ENCODE measurements around the gene KDM6A.
"Not testable (repeated sequence)": the region's sequence is repeated elsewhere in the genome, so short reads cannot be mapped to it uniquely, and the experiment has no call there.

KDM6A gene

DNA sequence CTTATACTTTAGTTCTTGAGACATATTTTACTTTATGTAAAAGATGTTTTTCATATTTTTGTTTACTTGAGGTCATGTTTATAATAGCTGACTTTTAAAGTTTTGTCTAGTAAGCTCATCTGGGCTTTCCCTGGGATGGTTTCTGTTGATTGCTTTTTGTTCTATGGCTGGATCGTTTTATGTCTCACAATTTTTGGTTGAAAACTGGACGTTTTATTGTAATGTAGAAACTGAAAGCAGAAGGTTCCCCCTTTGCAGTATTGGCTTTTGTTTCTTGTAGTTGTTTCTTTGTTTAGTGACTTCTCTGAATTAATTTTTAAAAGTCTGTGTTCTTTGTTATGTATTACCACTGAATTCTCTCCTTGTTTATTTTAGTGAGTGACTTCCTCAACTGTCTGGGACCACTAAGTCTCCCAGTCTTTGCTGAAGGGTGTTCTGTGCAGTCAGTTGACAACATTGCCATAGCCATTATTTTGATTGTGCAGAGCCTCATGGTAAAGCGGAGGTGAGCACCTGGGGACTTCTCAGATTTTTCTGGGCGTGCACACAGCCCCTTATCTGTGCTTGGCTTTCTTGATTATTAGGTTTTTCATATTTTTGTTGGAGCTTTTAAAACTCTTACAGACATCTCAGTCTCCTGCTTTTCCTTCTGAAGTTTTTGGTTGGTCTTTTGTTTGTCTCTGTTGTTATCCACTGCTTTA lies 31.0 kb downstream of the KDM6A start:
- peak overlapping the region; percentile 7 for H3K4me3 Mint-ChIP-seq
- peak overlapping the region; percentile 57 for H3K27ac Mint-ChIP-seq
- peaks cover 14% of the 10 kb centered on the region for H3K36me3 Mint-ChIP-seq (ENCODE audit: low read depth)
- H3K9me3 Mint-ChIP-seq, result peaks cover 5% of the 10 kb centered on the region
- H3K27me3 Mint-ChIP-seq, result no peaks in the 10 kb centered on the region
- peaks cover 74% of the 10 kb centered on the region for H3K4me1 Mint-ChIP-seq (ENCODE audit: low read depth)

DNA sequence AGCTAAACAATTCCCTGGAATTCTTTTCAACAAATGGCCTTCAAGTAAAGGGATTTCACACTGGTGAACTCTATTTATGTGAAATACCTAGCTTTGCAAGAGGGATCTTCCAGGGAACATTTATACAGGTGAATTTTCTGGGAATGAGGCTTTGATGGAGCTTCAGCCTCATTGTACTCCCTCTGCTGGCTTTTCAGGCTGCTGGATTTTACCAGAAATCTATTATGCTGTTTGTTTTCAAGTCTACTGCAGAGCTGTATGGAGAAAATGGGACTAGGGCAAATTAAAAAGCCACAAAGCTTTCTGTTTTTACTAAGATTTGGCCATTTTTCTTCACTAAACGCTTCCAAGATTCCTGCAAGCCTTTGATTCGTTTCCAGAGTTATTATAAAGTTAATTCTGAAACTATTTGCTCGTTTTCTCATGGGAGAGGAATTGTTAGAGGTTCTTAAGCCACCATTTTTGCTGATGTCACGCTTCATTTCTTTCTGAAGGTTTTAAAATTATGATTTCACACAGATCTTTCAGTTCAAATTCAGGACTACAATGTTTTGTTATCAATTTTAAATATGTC lies 31.6 kb downstream of the KDM6A start:
- peaks cover 5% of the 10 kb centered on the region for H3K9me3 Mint-ChIP-seq
- peaks cover 71% of the 10 kb centered on the region for H3K4me1 Mint-ChIP-seq (ENCODE audit: low read depth)
- H3K4me3 Mint-ChIP-seq, result no peak overlapping the region
- no peak overlapping the region for H3K27ac Mint-ChIP-seq
- H3K27me3 Mint-ChIP-seq, result no peaks in the 10 kb centered on the region
- H3K36me3 Mint-ChIP-seq (ENCODE audit: low read depth), result peaks cover 14% of the 10 kb centered on the region

DNA sequence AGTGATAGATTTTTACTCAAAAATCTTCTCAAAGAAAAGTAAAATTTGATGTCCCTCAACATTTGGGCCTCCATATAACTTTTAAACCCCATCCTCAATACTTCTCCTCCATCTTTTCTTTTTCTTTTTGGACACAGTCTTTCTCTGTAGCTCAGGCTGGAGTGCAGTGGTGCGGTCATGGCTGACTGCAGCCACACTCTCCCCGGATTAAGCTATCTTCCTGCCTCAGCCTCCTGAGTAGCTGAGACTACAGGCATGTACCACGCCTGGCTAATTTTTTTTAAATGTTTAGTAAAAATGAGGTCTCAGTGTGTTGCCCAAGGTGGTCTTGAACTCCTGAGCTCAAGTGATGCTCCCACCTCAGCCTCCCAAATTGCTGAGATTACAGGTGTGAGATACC lies 33.1 kb downstream of the KDM6A start:
- H3K4me3 Mint-ChIP-seq, result peak overlapping the region; percentile 54
- H3K27ac Mint-ChIP-seq, result no peak overlapping the region
- H3K4me1 Mint-ChIP-seq (ENCODE audit: low read depth), result peaks cover 65% of the 10 kb centered on the region
- H3K9me3 Mint-ChIP-seq, result peaks cover 5% of the 10 kb centered on the region
- no peaks in the 10 kb centered on the region for H3K27me3 Mint-ChIP-seq
- peaks cover 14% of the 10 kb centered on the region for H3K36me3 Mint-ChIP-seq (ENCODE audit: low read depth)

DNA sequence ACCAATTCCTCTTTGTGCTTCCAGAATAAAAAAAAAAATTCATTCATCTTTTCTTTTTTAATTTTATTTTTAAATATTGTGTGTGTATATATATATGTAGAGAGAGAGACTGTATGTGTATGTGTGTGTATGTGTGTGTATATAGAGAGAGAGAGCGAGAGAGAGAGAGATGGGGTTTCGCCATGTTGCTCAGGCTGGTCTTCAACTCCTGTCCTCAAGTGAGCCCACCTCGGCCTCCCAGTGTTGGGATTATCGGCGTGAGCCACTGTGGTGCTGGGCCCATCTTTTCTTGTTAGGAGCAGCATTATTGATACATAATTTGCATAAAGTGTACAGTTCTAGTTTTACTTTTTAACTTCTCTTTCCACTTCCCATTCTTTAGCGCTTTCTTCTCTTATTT lies 33.6 kb downstream of the KDM6A start:
- Mint-ChIP-seq H3K4me3 (no peak overlapping the region), H3K4me1 (ENCODE audit: low read depth) (peaks cover 65% of the 10 kb centered on the region)

DNA sequence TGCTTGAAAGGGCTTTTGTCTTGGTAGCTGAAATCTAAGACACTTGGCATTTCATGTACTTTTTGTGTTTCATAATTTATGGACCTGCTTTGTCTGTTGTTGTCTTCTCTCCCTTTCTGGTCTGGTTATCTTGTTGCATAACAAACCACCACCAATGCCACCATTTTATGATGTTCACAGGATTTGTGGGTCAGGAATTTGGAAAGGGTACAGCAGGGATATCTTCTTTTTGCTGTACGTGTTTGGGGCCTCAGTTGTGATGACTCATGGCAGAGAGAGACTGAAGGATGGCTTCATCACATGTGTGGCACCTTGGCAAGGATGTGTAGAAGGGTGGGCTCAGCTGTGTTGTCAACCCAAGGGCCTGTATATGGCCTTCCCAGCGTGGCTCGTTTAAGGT lies 35.2 kb downstream of the KDM6A start:
- Mint-ChIP-seq H3K4me1 (ENCODE audit: low read depth) (peaks cover 57% of the 10 kb centered on the region), H3K4me3 (no peak overlapping the region), H3K27me3 (no peaks in the 10 kb centered on the region), H3K9me3 (peaks cover 3% of the 10 kb centered on the region), H3K36me3 (ENCODE audit: low read depth) (peaks cover 11% of the 10 kb centered on the region), H3K27ac (peak overlapping the region; percentile 51)

More for the DNA sequence above, 33.6 kb downstream of the KDM6A start:
- Mint-ChIP-seq H3K27ac (peak overlapping the region; percentile 58), H3K36me3 (ENCODE audit: low read depth) (peaks cover 14% of the 10 kb centered on the region), H3K9me3 (peaks cover 5% of the 10 kb centered on the region), H3K27me3 (no peaks in the 10 kb centered on the region)

DNA sequence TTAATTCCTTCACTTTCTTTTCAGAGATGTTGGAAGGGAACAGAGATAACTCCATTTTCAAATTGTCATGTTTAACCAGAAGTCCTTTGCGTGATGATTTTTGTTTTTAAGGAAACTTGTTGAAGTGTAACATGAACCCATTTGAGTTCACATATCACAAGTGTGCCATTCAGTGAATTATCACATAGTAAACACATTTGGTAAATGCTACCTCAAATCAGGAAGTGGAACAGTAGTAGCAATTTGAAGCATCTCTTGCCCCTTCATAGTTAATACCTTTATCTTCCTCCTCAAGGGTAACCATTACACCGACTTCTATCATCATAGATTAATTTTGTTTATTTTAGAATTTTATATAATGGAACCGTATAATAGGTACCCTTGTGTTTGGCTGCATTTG lies 35.8 kb downstream of the KDM6A start:
- Mint-ChIP-seq H3K27ac (no peak overlapping the region), H3K36me3 (ENCODE audit: low read depth) (peaks cover 5% of the 10 kb centered on the region)

DNA sequence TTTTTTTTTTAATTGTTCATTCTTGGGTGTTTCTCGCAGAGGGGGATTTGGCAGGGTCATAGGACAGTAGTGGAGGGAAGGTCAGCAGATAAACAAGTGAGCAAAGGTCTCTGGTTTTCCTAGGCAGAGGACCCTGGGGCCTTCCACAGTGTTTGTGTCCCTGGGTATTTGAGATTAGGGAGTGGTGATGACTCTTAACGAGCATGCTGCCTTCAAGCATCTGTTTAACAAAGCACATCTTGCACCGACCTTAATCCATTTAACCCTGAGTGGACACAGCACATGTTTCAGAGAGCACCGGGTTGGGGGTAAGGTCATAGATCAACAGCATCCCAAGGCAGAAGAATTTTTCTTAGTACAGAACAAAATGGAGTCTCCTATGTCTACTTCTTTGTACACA lies 37.5 kb downstream of the KDM6A start:
- not testable (repeated sequence) for H3K4me3 Mint-ChIP-seq; H3K27ac Mint-ChIP-seq; H3K27me3 Mint-ChIP-seq; H3K9me3 Mint-ChIP-seq; H3K36me3 Mint-ChIP-seq (ENCODE audit: low read depth)
- H3K4me1 Mint-ChIP-seq (ENCODE audit: low read depth), result peaks cover 56% of the 10 kb centered on the region

More for the DNA sequence above, 35.8 kb downstream of the KDM6A start:
- Mint-ChIP-seq H3K4me3 (no peak overlapping the region), H3K4me1 (ENCODE audit: low read depth) (peaks cover 56% of the 10 kb centered on the region), H3K9me3 (no peaks in the 10 kb centered on the region), H3K27me3 (no peaks in the 10 kb centered on the region)

DNA sequence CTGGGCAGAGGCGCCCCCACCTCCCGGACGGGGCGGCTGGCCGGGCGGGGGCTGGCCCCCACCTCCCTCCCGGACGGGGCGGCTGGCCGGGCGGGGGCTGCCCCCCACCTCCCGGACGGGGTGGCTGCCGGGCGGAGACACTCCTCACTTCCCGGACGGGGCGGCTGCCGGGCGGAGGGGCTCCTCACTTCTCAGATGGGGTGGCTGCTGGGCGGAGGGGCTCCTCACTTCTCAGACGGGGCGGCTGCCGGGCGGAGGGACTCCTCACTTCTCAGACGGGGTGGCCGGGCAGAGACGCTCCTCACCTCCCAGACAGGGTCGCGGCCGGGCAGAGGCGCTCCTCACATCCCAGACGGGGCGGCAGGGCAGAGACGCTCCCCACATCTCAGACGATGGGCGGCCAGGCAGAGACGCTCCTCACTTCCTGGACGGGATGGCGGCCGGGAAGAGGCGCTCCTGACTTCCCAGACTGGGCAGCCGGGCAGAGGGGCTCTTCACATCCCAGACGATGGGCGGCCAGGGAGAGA lies 38.1 kb downstream of the KDM6A start:
- not testable (repeated sequence) for H3K4me3 Mint-ChIP-seq; H3K27me3 Mint-ChIP-seq; H3K9me3 Mint-ChIP-seq; H3K36me3 Mint-ChIP-seq (ENCODE audit: low read depth); H3K27ac Mint-ChIP-seq
- peaks cover 55% of the 10 kb centered on the region for H3K4me1 Mint-ChIP-seq (ENCODE audit: low read depth)

DNA sequence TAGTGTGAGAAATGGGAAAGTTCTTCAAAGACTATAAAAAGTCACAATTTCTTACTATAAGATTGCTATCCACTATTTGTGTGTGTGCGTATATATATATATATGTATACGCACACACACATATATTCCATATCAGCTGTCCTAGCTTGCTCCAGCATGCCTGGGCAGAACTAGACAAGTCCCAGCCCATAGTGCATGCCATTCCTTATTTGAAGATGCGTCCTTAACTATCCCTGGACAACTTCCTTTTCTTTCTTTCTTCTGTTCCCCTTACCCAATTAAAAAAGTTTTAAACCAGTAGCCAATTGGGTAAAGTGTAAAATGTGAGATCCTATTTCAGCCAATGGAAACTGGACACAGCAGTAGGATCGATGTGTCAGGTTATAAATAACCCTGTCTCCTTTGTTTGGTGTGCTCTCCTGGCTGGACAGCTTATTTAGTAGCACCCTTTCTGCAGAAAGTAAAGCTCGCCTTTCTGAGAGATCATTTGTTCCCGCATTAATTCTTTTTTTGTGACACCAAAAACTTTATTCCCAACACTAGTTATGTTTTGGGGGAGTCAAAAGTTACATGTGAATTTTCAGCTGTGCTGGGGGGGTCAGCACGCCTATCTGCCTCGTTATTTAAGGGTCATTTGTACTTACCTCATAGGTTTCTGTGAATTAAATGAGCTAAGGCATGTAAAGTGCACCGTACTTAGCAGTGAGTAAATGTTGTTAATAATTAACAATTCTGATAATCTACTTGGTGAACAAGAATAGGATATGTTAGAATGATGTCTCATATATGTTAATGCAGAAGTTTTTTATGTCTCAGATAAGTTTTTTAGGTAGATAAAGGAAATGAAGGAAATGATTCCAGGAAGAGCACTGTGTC lies 40.9 kb downstream of the KDM6A start:
- no peaks in the 10 kb centered on the region for H3K27me3 Mint-ChIP-seq
- H3K4me1 Mint-ChIP-seq (ENCODE audit: low read depth), result peaks cover 42% of the 10 kb centered on the region
- H3K9me3 Mint-ChIP-seq, result no peaks in the 10 kb centered on the region
- H3K27ac Mint-ChIP-seq, result peak overlapping the region; percentile 79
- H3K36me3 Mint-ChIP-seq (ENCODE audit: low read depth), result no peaks in the 10 kb centered on the region
- H3K4me3 Mint-ChIP-seq, result no peak overlapping the region

DNA sequence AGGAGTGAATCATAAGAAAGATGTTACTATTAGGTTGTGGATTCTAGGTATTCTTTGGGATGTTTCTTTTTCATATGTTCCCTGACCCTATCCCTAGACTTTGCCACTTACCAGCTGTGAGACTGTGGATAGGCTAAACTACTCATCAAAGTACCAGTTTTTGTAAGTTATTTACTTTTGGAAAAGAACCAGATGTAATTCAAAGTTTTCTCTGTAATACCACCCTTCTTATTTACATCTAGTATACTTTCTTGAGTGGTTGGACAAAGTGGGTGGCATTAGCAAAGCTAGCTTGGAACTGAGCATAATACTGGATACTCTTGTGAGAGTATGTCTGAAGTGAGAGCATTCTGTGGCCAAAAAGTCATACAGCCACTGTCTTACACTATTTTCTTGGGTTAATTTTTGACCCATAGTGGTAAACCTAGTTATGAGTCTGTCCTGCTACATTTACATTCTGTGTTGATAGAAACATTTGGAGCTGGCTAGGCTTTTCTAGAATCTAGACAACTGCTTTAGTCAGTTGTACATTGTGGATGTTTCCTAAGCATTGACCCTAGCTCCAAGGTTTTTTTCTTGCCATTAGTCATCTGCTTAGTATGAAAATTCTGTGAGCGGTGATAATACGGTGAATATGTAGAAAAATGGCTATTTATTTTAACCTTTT lies 41.7 kb downstream of the KDM6A start:
- H3K4me1 Mint-ChIP-seq (ENCODE audit: low read depth), result peaks cover 43% of the 10 kb centered on the region
- no peak overlapping the region for H3K4me3 Mint-ChIP-seq
- no peaks in the 10 kb centered on the region for H3K36me3 Mint-ChIP-seq (ENCODE audit: low read depth)
- H3K9me3 Mint-ChIP-seq, result no peaks in the 10 kb centered on the region
- H3K27ac Mint-ChIP-seq, result peak overlapping the region; percentile 79
- H3K27me3 Mint-ChIP-seq, result no peaks in the 10 kb centered on the region

DNA sequence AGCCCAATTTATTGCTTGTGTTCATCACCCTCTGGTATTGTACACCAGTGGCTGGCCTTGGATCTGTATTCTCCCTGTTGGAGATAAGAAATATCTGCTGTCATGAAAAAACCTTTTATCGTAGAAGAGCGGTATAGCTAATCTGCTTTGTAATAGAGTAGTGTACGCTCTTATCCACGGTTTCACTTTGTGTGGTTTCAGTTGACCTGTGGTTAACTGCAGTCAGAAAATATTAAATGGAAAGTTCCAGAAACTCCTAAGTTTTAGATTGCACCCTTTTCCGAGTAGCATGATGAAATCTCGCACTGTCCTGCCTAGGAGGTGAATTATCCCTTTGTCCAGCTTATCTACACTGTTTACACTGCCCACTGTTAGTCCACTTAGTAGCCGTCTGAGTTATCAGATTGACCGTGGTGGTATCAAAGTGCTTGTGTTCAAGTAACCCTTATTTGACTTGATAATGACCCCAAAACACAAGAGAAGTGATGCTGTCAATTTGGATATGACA lies 42.4 kb downstream of the KDM6A start:
- Mint-ChIP-seq H3K36me3 (ENCODE audit: low read depth) (no peaks in the 10 kb centered on the region), H3K27me3 (no peaks in the 10 kb centered on the region), H3K4me3 (no peak overlapping the region), H3K9me3 (no peaks in the 10 kb centered on the region), H3K4me1 (ENCODE audit: low read depth) (peaks cover 47% of the 10 kb centered on the region), H3K27ac (peak overlapping the region; percentile 65)

DNA sequence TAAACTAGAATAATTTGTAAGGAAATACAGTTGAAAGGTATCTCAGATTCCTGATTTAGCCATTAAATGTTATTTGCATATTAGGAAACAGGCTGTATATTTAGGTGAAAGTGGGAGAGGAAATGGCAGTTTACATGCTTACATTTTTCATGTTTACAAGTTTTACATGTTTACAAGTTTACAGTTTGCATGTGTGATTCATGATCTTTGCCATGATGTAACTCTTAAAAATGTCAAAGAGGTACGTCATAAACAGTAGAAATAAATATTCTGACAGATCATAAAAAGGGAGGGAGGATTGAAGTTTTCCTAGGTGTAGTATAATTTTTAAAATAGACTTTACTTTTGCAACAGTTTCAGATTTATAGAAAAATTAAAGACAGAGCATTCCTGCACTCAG lies 45.7 kb downstream of the KDM6A start:
- Mint-ChIP-seq H3K4me3 (no peak overlapping the region), H3K27me3 (no peaks in the 10 kb centered on the region), H3K4me1 (ENCODE audit: low read depth) (peaks cover 63% of the 10 kb centered on the region), H3K9me3 (no peaks in the 10 kb centered on the region), H3K36me3 (ENCODE audit: low read depth) (no peaks in the 10 kb centered on the region), H3K27ac (no peak overlapping the region)

DNA sequence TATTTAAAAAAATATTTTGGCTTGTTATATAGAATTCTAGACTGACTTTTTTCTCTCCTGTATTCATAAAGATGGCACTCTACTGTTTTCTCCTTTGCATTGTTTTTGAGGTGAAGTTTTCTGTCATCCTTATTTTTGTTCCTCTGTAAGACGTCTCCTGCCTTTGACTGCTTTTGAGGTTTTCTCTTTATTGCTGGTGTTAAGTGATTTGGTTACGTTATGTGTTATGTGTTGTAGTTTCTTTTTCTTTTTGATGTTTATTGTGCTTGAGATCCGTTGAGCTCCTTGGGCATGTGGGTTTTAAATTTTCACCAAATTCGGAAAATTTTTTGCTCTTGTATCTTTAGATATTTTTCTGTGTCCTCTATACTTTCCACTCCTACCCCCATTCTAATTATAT lies 50.0 kb downstream of the KDM6A start:
- Mint-ChIP-seq H3K27ac (peak overlapping the region; percentile 86), H3K27me3 (no peaks in the 10 kb centered on the region), H3K36me3 (ENCODE audit: low read depth) (no peaks in the 10 kb centered on the region), H3K9me3 (no peaks in the 10 kb centered on the region), H3K4me1 (ENCODE audit: low read depth) (peaks cover 62% of the 10 kb centered on the region), H3K4me3 (peak overlapping the region; percentile 72)

DNA sequence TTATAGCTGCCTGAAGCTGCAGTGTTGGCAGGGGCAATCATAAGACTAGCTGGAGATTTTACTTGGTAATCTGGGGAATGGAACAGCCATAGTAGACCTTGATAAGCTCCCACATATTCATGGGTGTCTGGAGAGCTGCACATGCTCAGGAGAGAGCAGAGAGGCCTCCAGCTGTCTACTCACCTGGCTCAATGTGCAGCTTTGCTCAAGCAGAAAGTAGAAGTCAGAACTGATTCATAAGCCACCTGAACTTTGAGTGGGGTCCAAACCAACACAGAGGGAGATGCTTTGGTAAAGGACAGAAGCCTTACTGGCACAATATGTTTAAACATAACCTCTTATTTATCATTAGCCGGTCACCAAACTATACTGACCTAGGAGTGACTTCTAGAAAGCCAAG lies 54.4 kb downstream of the KDM6A start:
- no peaks in the 10 kb centered on the region for H3K9me3 Mint-ChIP-seq
- H3K27ac Mint-ChIP-seq, result no peak overlapping the region
- no peaks in the 10 kb centered on the region for H3K27me3 Mint-ChIP-seq
- H3K4me1 Mint-ChIP-seq (ENCODE audit: low read depth), result peaks cover 61% of the 10 kb centered on the region
- no peak overlapping the region for H3K4me3 Mint-ChIP-seq
- H3K36me3 Mint-ChIP-seq (ENCODE audit: low read depth), result peaks cover 3% of the 10 kb centered on the region
